GM20000 (cell line): ENCODE data around the gene CEP164.

ENCODE experiments used
- DNase-seq: peaks from one replicate; pipeline ENCODE4 v3.0.0; 2012; ENCODE audit warnings: low spot score
- CTCF ChIP-seq: IDR thresholded peaks from 2 replicates; pipeline ENCODE4 v1.5.1; 2012; ENCODE audit warnings: mild to moderate bottlenecking, control low read depth; ENCODE audit errors: extremely low read depth, missing control alignments

The CEP164 gene

GRCh38 chr11:117337076-117337475 lies 9.4 kb downstream of the CEP164 start:
- DNase-seq = no peak
- no peak for TF ChIP-seq CTCF

GRCh38 chr11:117345039-117345438 lies 17.4 kb downstream of the CEP164 start:
- no peak for TF ChIP-seq CTCF
- no peak for DNase-seq

GRCh38 chr11:117354550-117354949 lies 26.9 kb downstream of the CEP164 start:
- TF ChIP-seq CTCF = no peak
- DNase-seq = no peak

GRCh38 chr11:117356126-117356890 lies 28.7 kb downstream of the CEP164 start:
- no peak for DNase-seq
- no peak for TF ChIP-seq CTCF

GRCh38 chr11:117361432-117361831 lies 33.8 kb downstream of the CEP164 start:
- DNase-seq = no peak
- TF ChIP-seq CTCF = no peak

GRCh38 chr11:117366248-117366647 lies 38.6 kb downstream of the CEP164 start:
- no peak for TF ChIP-seq CTCF
- DNase-seq = no peak

GRCh38 chr11:117366875-117367274 lies 39.2 kb downstream of the CEP164 start:
- no peak for DNase-seq
- no peak for TF ChIP-seq CTCF
